ENCODE data around the gene MYO1G. TPM values are rescaled to one million over a fixed set of nuclear protein-coding genes. Genes with fewer than 3 reads are reported as not detected.

The MYO1G gene
- total RNA-seq, 1 experiment from 2014 or later, result 0.46 TPM

DNA sequence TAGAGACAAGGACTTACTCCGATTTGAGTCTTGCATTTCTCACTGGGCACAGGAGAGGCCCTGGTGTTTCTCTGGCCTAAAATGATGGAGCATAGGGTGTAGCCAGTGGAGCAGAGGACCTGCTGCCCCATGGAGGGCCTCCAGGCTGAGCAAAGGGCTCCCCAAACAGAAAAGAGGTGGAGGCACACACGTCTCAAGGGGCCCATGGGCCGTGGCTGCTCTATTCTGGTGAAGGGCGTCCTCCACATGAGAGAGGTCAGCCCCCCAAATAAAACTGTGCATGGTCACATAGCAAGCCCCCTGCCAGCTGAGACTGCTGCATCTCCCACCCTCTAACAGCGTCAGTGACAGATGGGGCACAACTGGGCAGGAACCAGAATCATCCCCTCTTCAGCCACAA lies 41.4 kb downstream of the MYO1G start:
- ATAC-seq (no peak), DNase-seq (ENCODE audit: low spot score) (no peak)
- H3K9me3 Mint-ChIP-seq, result no peaks in the 10 kb centered on the region
- no peak overlapping the region for H3K27ac Mint-ChIP-seq
- no peak overlapping the region for H3K4me3 Mint-ChIP-seq
- ChIA-PET POLR2A (no interaction called here), CTCF (no interaction called here)
- no peaks in the 10 kb centered on the region for H3K36me3 Mint-ChIP-seq
- peaks cover 6% of the 10 kb centered on the region for H3K4me1 Mint-ChIP-seq
- H3K27me3 Mint-ChIP-seq (ENCODE audit: low read depth), result no peaks in the 10 kb centered on the region; the same call in 1 of the 2 replicates
- no peak for TF ChIP-seq ETV6 (CRISPR knock-in tag; IDR thresholded peaks at IDR 0.05)
- no peak for TF ChIP-seq CREM (CRISPR knock-in tag; IDR thresholded peaks at IDR 0.05)
- TF ChIP-seq TP53 (CRISPR knock-in tag; IDR thresholded peaks at IDR 0.05), result no peak
- TF ChIP-seq CDX4 (CRISPR knock-in tag; IDR thresholded peaks at IDR 0.05; ENCODE audit: borderline replicate concordance), result no peak
- TF ChIP-seq CBFB (CRISPR knock-in tag; IDR thresholded peaks at IDR 0.05; ENCODE audit: low read depth), result no peak
- no peak for TF ChIP-seq ZNF121 (CRISPR knock-in tag; IDR thresholded peaks at IDR 0.05)
- no peak for TF ChIP-seq HMGA2 (CRISPR knock-in tag; IDR thresholded peaks at IDR 0.05)
- no peak for TF ChIP-seq OVOL2 (CRISPR knock-in tag; IDR thresholded peaks at IDR 0.05; ENCODE audit: borderline replicate concordance)
- no peak for TF ChIP-seq MLX (CRISPR knock-in tag; IDR thresholded peaks at IDR 0.05)
- TF ChIP-seq, protein P1, sequence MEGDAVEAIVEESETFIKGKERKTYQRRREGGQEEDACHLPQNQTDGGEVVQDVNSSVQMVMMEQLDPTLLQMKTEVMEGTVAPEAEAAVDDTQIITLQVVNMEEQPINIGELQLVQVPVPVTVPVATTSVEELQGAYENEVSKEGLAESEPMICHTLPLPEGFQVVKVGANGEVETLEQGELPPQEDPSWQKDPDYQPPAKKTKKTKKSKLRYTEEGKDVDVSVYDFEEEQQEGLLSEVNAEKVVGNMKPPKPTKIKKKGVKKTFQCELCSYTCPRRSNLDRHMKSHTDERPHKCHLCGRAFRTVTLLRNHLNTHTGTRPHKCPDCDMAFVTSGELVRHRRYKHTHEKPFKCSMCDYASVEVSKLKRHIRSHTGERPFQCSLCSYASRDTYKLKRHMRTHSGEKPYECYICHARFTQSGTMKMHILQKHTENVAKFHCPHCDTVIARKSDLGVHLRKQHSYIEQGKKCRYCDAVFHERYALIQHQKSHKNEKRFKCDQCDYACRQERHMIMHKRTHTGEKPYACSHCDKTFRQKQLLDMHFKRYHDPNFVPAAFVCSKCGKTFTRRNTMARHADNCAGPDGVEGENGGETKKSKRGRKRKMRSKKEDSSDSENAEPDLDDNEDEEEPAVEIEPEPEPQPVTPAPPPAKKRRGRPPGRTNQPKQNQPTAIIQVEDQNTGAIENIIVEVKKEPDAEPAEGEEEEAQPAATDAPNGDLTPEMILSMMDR (IDR thresholded peaks at IDR 0.05), result no peak
- TF ChIP-seq ARID4B (CRISPR knock-in tag; IDR thresholded peaks at IDR 0.05; ENCODE audit: borderline replicate concordance), result no peak
- TF ChIP-seq STAT6 (CRISPR knock-in tag; conservative IDR thresholded peaks at IDR 0.05; ENCODE audit: low read depth), result no peak
- TF ChIP-seq, protein P2, sequence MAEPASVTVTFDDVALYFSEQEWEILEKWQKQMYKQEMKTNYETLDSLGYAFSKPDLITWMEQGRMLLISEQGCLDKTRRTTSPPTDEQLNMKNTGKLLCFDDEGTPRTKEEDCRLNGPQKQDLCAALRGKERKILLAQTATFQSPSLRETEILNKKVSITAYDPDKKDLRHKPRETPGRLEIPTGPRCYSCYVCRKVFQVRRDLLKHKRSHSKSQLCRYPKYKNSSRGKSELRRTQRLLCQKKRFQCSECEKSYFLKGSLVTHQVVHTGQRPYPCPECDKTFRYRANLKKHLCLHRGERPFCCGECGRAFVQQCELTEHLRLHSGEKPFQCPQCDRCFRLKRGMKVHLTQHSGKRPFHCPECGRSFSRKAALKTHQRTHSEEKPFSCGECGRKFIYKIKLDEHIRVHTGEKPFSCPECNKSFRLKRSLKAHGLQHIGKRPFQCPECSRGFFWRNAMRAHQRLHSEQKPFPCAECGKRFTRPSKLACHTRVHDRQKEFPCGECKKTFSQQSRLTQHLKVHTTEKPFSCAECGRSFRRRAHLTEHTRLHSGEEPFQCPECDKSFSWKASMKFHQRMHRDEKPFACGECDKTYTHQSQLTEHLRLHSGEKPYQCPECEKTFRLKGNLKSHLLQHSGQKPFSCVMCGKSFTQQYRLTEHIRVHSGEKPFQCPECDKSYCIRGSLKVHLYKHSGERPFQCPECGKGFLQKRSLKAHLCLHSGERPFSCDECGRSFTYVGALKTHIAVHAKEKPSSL (CRISPR knock-in tag; conservative IDR thresholded peaks at IDR 0.05), result no peak
- no peak for TF ChIP-seq TCF7 (CRISPR knock-in tag; IDR thresholded peaks at IDR 0.05; ENCODE audit: low read depth)
- no peak for TF ChIP-seq TEAD4 (CRISPR knock-in tag; IDR thresholded peaks at IDR 0.05)
- TF ChIP-seq SMAD4 (CRISPR knock-in tag; IDR thresholded peaks at IDR 0.05), result no peak
- TF ChIP-seq, protein P3, sequence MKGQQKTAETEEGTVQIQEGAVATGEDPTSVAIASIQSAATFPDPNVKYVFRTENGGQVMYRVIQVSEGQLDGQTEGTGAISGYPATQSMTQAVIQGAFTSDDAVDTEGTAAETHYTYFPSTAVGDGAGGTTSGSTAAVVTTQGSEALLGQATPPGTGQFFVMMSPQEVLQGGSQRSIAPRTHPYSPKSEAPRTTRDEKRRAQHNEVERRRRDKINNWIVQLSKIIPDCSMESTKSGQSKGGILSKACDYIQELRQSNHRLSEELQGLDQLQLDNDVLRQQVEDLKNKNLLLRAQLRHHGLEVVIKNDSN (CRISPR knock-in tag; IDR thresholded peaks at IDR 0.05), result no peak
